H9 (cell line): Measurements from ENCODE around the gene NUTF2. TPM values are rescaled to one million over a fixed set of nuclear protein-coding genes. Genes with fewer than 3 reads are reported as not detected.

Experiments used
- DNase-seq: peaks from one replicate; pipeline ENCODE4 v3.0.0-alpha.2; 2017
- H2AFZ ChIP-seq: one replicate; pipeline ENCODE4 v1.6.1; 2013; ENCODE audit warnings: mild to moderate bottlenecking, low read length, control low read depth, moderate library complexity
- H2AK5ac ChIP-seq: 2 replicates; pipeline ENCODE4 v1.6.1; 2013; ENCODE audit warnings: low read length, control low read depth, mixed read lengths; ENCODE audit not compliant: insufficient read length
- H2BK120ac ChIP-seq: one replicate; pipeline ENCODE4 v1.6.1; 2013; ENCODE audit warnings: low read depth, mild to moderate bottlenecking, low read length, control low read depth, inconsistent platforms; ENCODE audit not compliant: poor library complexity, severe bottlenecking
- H2BK12ac ChIP-seq: 2 replicates; pipeline ENCODE4 v1.6.1; 2013; ENCODE audit warnings: low read length, control low read depth, mixed read lengths, low read depth; ENCODE audit not compliant: insufficient read length
- H2BK15ac ChIP-seq: 2 replicates; pipeline ENCODE4 v1.6.1; 2013; ENCODE audit warnings: low read depth, low read length, control low read depth
- H2BK20ac ChIP-seq: one replicate; pipeline ENCODE4 v1.6.1; 2013; ENCODE audit warnings: low read depth, mild to moderate bottlenecking, low read length, control low read depth, inconsistent platforms; ENCODE audit not compliant: poor library complexity, severe bottlenecking
- H2BK5ac ChIP-seq: 2 replicates; pipeline ENCODE4 v1.6.1; 2013; ENCODE audit warnings: low read length, control low read depth, mixed read lengths; ENCODE audit not compliant: insufficient read length
- H3K14ac ChIP-seq: 2 replicates; pipeline ENCODE4 v1.6.1; 2013; ENCODE audit warnings: low read length, control low read depth; ENCODE audit not compliant: insufficient read depth
- H3K18ac ChIP-seq: 2 replicates; pipeline ENCODE4 v1.6.1; 2013; ENCODE audit warnings: low read depth, mild to moderate bottlenecking, mixed read lengths, low read length, control low read depth; ENCODE audit not compliant: insufficient read length
- H3K23ac ChIP-seq: 2 replicates; pipeline ENCODE4 v1.6.1; 2013; ENCODE audit warnings: low read length, control low read depth, mixed read lengths, low read depth; ENCODE audit not compliant: insufficient read length
- H3K23me2 ChIP-seq: 2 replicates; pipeline ENCODE4 v1.6.1; 2013; ENCODE audit warnings: low read depth, mild to moderate bottlenecking, mixed read lengths, low read length, control low read depth; ENCODE audit not compliant: insufficient read length, poor library complexity, severe bottlenecking
- H3K27ac ChIP-seq: 2 replicates; pipeline ENCODE4 v1.5.1; 2013; ENCODE audit warnings: low read length, control low read depth, mixed read lengths, low read depth; ENCODE audit not compliant: insufficient read length
- H3K27me3 ChIP-seq: 2 replicates; pipeline ENCODE4 v1.6.1; 2013; ENCODE audit warnings: low read length, control low read depth, inconsistent platforms; ENCODE audit not compliant: insufficient read depth
- H3K4ac ChIP-seq: 2 replicates; pipeline ENCODE4 v1.6.1; 2013; ENCODE audit warnings: low read depth, mild to moderate bottlenecking, control low read depth, inconsistent platforms, low read length, moderate library complexity
- H3K4me1 ChIP-seq: 2 replicates; pipeline ENCODE4 v1.6.1; 2013; ENCODE audit warnings: low read length, control low read depth, inconsistent platforms; ENCODE audit not compliant: insufficient read depth
- H3K4me2 ChIP-seq: 2 replicates; pipeline ENCODE4 v1.6.1; 2013; ENCODE audit warnings: low read length, control low read depth, mixed read lengths; ENCODE audit not compliant: insufficient read length, insufficient read depth
- H3K56ac ChIP-seq: 2 replicates; pipeline ENCODE4 v1.6.1; 2013; ENCODE audit warnings: low read depth, mild to moderate bottlenecking, mixed read lengths, low read length, control low read depth; ENCODE audit not compliant: insufficient read length
- H3K79me1 ChIP-seq: 2 replicates; pipeline ENCODE4 v1.6.1; 2013; ENCODE audit warnings: low read depth, mild to moderate bottlenecking, moderate library complexity, low read length, control low read depth, inconsistent platforms; ENCODE audit not compliant: insufficient read depth, poor library complexity, severe bottlenecking
- H3K79me2 ChIP-seq: 2 replicates; pipeline ENCODE4 v1.6.1; 2013; ENCODE audit warnings: low read length, control low read depth, inconsistent platforms; ENCODE audit not compliant: insufficient read depth
- H3K9ac ChIP-seq: 2 replicates; pipeline ENCODE4 v1.6.1; 2013; ENCODE audit warnings: low read length, control low read depth, mixed read lengths; ENCODE audit not compliant: insufficient read length; ENCODE audit errors: extremely low read depth
- H3K9me3 ChIP-seq: one replicate; pipeline ENCODE4 v1.6.1; 2013; ENCODE audit warnings: low read depth, low read length, inconsistent platforms; ENCODE audit not compliant: control insufficient read depth
- H3T11ph ChIP-seq: one replicate; pipeline ENCODE4 v1.6.1; 2013; ENCODE audit warnings: mild to moderate bottlenecking, low read length, control low read depth, inconsistent platforms
- H4K20me1 ChIP-seq: one replicate; pipeline ENCODE4 v1.6.1; 2013; ENCODE audit not compliant: control insufficient read depth, insufficient read length, insufficient read depth
- H4K5ac ChIP-seq: 2 replicates; pipeline ENCODE4 v1.6.1; 2013; ENCODE audit warnings: low read depth, mild to moderate bottlenecking, mixed read lengths, low read length, control low read depth; ENCODE audit not compliant: insufficient read length
- H4K8ac ChIP-seq: replicated peaks from 2 replicates; pipeline ENCODE4 v1.6.1; 2013; ENCODE audit warnings: low read length, control low read depth, mixed read lengths, low read depth; ENCODE audit not compliant: insufficient read length
- H4K91ac ChIP-seq: 2 replicates; pipeline ENCODE4 v1.6.1; 2013; ENCODE audit warnings: low read depth, mild to moderate bottlenecking, moderate library complexity, mixed read lengths, low read length, control low read depth; ENCODE audit not compliant: insufficient read length
- H3K27ac Mint-ChIP-seq, 3 experiments: 2 replicates in 2 of 3; 3 replicates in 1 of 3; pipeline ENCODE4 v1.8.0; 2020 to 2021; ENCODE audit warnings: mixed read lengths in 3 of 3, mild to moderate bottlenecking in 1 of 3, moderate library complexity in 1 of 3
- H3K27me3 Mint-ChIP-seq: 2 replicates; pipeline ENCODE4 v1.8.0; 2021; ENCODE audit warnings: low read depth, mild to moderate bottlenecking, moderate library complexity, mixed read lengths
- H3K36me3 Mint-ChIP-seq, 3 experiments: 2 replicates in 2 of 3; 3 replicates in 1 of 3; pipeline ENCODE4 v1.8.0; 2020 to 2021; ENCODE audit warnings: low read depth in 3 of 3, mixed read lengths in 3 of 3; ENCODE audit not compliant: insufficient read depth in 1 of 3
- H3K4me1 Mint-ChIP-seq, 2 experiments: 2 replicates each; pipeline ENCODE4 v1.8.0; 2020; ENCODE audit warnings: mixed read lengths in 2 of 2
- H3K4me3 Mint-ChIP-seq, 2 experiments: 2 replicates in 1 of 2; 3 replicates in 1 of 2; pipeline ENCODE4 v1.8.0; 2020 to 2021; ENCODE audit warnings: mild to moderate bottlenecking in 2 of 2, mixed read lengths in 2 of 2, moderate library complexity in 1 of 2
- H3K9me3 Mint-ChIP-seq, 2 experiments: 2 replicates in 1 of 2; 3 replicates in 1 of 2; pipeline ENCODE4 v1.8.0; 2020; ENCODE audit warnings: mild to moderate bottlenecking in 2 of 2, mixed read lengths in 2 of 2, moderate library complexity in 1 of 2
- WGBS: extraction: QIAGEN DNeasy Blood & Tissue Kit; methylation state at CpG from one replicate; pipeline ENCODE4 v1.1.7; 2013; ENCODE audit warnings: missing lambda C conversion rate, low lambda C conversion rate, mixed read lengths; ENCODE audit not compliant: insufficient read length; ENCODE audit errors: extremely low coverage; 5-methylcytosine and 5-hydroxymethylcytosine counted together
- total RNA-seq: library from RNA; stranded (reverse); gene quantifications from 2 replicates; pipeline ENCODE4 v1.2.1, GENCODE V29; 2021
- TF ChIP-seq, protein P1 (sequence below): fragments of 200-600 bp; sonication (generic); conservative IDR thresholded peaks from 3 replicates; pipeline ENCODE4 v1.8.0; 2021; ENCODE audit warnings: antibody characterized with exemption, mild to moderate bottlenecking

The NUTF2 gene
- total RNA-seq, 1 experiment from 2014 or later = 198 TPM

DNA sequence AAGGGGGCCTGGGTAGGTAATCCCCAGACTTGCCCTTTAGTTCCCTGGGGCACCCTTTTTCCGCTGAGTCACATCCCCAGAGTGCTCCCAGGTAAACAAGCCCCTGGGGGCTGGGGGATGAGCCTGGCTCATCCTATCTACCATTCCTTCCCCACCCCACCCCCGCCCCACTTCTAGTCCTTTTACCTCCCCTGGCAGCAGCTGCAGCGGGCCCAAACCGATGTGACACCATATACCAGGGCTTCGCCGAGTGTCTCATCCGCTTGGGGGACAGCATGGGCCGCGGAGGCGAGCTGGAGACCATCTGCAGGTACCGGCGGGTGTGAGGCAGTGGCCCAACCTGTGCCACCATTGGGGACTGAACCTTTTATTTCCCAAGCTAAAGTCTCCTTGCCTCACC, 38.8 kb downstream of the NUTF2 start:
- H2AK5ac ChIP-seq = no peak overlapping the region
- H4K20me1 ChIP-seq = no peaks in the 10 kb centered on the region
- H2BK12ac ChIP-seq = no peak overlapping the region
- H2BK5ac ChIP-seq = no peak overlapping the region
- H2BK20ac ChIP-seq = no peak overlapping the region
- no peaks in the 10 kb centered on the region for H3K79me2 ChIP-seq
- no peak overlapping the region for H4K8ac ChIP-seq
- H3K27ac ChIP-seq = no peak overlapping the region
- no peak for DNase-seq
- H3K14ac ChIP-seq = no peak overlapping the region
- no peak overlapping the region for H3K56ac ChIP-seq
- no CpG with 5 or more reads among the region's 12 CpGs for WGBS
- no peak overlapping the region for H4K5ac ChIP-seq
- H3K18ac ChIP-seq = no peak overlapping the region
- peak overlapping the region in 1 of 3 experiments; percentile 31; a peak in 1 of 7 replicates for H3K27ac Mint-ChIP-seq
- no peak overlapping the region for H3K4ac ChIP-seq
- H3K9ac ChIP-seq = no peak overlapping the region
- no peak overlapping the region for H3K4me2 ChIP-seq
- H3K23ac ChIP-seq = no peak overlapping the region
- TF ChIP-seq, protein P1, sequence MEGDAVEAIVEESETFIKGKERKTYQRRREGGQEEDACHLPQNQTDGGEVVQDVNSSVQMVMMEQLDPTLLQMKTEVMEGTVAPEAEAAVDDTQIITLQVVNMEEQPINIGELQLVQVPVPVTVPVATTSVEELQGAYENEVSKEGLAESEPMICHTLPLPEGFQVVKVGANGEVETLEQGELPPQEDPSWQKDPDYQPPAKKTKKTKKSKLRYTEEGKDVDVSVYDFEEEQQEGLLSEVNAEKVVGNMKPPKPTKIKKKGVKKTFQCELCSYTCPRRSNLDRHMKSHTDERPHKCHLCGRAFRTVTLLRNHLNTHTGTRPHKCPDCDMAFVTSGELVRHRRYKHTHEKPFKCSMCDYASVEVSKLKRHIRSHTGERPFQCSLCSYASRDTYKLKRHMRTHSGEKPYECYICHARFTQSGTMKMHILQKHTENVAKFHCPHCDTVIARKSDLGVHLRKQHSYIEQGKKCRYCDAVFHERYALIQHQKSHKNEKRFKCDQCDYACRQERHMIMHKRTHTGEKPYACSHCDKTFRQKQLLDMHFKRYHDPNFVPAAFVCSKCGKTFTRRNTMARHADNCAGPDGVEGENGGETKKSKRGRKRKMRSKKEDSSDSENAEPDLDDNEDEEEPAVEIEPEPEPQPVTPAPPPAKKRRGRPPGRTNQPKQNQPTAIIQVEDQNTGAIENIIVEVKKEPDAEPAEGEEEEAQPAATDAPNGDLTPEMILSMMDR = no peak
- peaks cover 13 to 28% of the 10 kb centered on the region in 2 experiments for H3K4me1 Mint-ChIP-seq
- H4K91ac ChIP-seq = no peak overlapping the region
- no peaks in the 10 kb centered on the region for H3K9me3 ChIP-seq
- H3K4me3 Mint-ChIP-seq = peak overlapping the region in 1 of 2 experiments; percentile 68; a peak in 2 of 5 replicates
- no peaks in the 10 kb centered on the region for H3K79me1 ChIP-seq
- no peak overlapping the region for H2AFZ ChIP-seq
- no peak overlapping the region for H2BK120ac ChIP-seq
- peaks cover 12 to 34% (median 33%) of the 10 kb centered on the region in 3 experiments for H3K36me3 Mint-ChIP-seq
- no peaks in the 10 kb centered on the region for H3K27me3 ChIP-seq
- no peak overlapping the region for H3T11ph ChIP-seq
- H3K9me3 Mint-ChIP-seq = no peaks in the 10 kb centered on the region
- H3K23me2 ChIP-seq = no peaks in the 10 kb centered on the region
- H2BK15ac ChIP-seq = no peak overlapping the region
- no peaks in the 10 kb centered on the region; the same call in none of the 2 replicates for H3K27me3 Mint-ChIP-seq
- no peaks in the 10 kb centered on the region for H3K4me1 ChIP-seq
